Measurements from ENCODE around the gene LPCAT3.

DNA sequence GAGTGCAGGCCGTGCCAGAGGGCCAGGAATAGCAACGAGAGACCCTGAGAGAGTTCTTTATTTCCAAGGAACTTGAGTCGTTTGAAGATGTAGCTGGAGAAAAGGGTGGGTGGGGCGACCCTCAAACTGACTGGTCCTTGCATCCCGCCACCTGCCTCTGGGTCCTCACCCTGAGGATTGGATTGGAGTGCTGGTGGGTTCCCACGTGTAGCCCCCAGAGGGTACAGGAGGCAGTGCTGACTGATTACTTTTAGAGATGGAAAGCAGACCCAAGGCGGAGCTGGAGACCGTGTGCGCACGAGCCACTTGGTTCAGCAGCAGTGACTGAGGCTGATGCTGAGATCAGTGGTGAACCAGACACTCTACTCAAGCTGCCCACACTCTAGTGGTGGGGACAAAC, 40.6 kb downstream of the LPCAT3 start:
- TF ChIP-seq POLR2A (IDR thresholded peaks at IDR 0.05) (no peak), EP300 (IDR thresholded peaks at IDR 0.05) (no peak)
- TF ChIP-seq, protein P1, sequence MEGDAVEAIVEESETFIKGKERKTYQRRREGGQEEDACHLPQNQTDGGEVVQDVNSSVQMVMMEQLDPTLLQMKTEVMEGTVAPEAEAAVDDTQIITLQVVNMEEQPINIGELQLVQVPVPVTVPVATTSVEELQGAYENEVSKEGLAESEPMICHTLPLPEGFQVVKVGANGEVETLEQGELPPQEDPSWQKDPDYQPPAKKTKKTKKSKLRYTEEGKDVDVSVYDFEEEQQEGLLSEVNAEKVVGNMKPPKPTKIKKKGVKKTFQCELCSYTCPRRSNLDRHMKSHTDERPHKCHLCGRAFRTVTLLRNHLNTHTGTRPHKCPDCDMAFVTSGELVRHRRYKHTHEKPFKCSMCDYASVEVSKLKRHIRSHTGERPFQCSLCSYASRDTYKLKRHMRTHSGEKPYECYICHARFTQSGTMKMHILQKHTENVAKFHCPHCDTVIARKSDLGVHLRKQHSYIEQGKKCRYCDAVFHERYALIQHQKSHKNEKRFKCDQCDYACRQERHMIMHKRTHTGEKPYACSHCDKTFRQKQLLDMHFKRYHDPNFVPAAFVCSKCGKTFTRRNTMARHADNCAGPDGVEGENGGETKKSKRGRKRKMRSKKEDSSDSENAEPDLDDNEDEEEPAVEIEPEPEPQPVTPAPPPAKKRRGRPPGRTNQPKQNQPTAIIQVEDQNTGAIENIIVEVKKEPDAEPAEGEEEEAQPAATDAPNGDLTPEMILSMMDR (IDR thresholded peaks at IDR 0.05), result no peak
